Measurements from ENCODE around the gene ITIH3. TPM values are rescaled to one million over a fixed set of nuclear protein-coding genes. Genes with fewer than 3 reads are reported as not detected.
A peak's percentile ranks its signal among the peaks of the same experiment; 100 is the strongest.

The ITIH3 gene
- total RNA-seq, 1 donor from 2014 or later, result 4.5 TPM

GRCh38 chr3:52844290-52844975, 49.8 kb downstream of the ITIH3 start:
- ATAC-seq (peak in 1 of 2 donors; percentile 5), DNase-seq (no peak)

GRCh38 chr3:52845157-52845556, 50.6 kb downstream of the ITIH3 start:
- Histone ChIP-seq H3K27me3 (ENCODE audit: low read depth) (no peaks in the 10 kb centered on the region), H3K9me3 (no peaks in the 10 kb centered on the region), H3K4me1 (peaks cover 48% of the 10 kb centered on the region), H3K36me3 (peaks cover 76% of the 10 kb centered on the region), H3K4me3 (no peak overlapping the region), H3K27ac (peak overlapping the region; percentile 64)
- ATAC-seq (peak; percentile 52 to 59), DNase-seq (no peak)
- intact Hi-C loops (cut with DNase I), result no loop called here
- TF ChIP-seq CTCF (IDR thresholded peaks at IDR 0.05), result no peak

More at GRCh38 chr3:52844290-52844975, 49.8 kb downstream of the ITIH3 start:
- no peak for TF ChIP-seq CTCF (IDR thresholded peaks at IDR 0.05)
- Histone ChIP-seq H3K27ac (peak overlapping the region; percentile 64), H3K4me1 (peaks cover 48% of the 10 kb centered on the region), H3K4me3 (no peak overlapping the region), H3K9me3 (no peaks in the 10 kb centered on the region), H3K27me3 (ENCODE audit: low read depth) (no peaks in the 10 kb centered on the region), H3K36me3 (peaks cover 75% of the 10 kb centered on the region)
- intact Hi-C loops (cut with DNase I), result no loop called here

- intact Hi-C loops (cut with DNase I), result no loop called here
- DNase-seq (no peak), ATAC-seq (peak; percentile 40 to 41)
- Histone ChIP-seq H3K4me1 (peaks cover 48% of the 10 kb centered on the region), H3K27me3 (ENCODE audit: low read depth) (no peaks in the 10 kb centered on the region), H3K27ac (peak overlapping the region; percentile 64), H3K9me3 (no peaks in the 10 kb centered on the region), H3K4me3 (no peak overlapping the region), H3K36me3 (peaks cover 71% of the 10 kb centered on the region)
- TF ChIP-seq CTCF (IDR thresholded peaks at IDR 0.05), result peak; percentile 45
Measured at GRCh38 chr3:52845691-52846431, 51.3 kb downstream of the ITIH3 start.

GRCh38 chr3:52846432-52846965, 51.9 kb downstream of the ITIH3 start:
- ATAC-seq (no peak), DNase-seq (no peak)
- H3K9me3 ChIP-seq, result no peaks in the 10 kb centered on the region
- H3K36me3 ChIP-seq, result peaks cover 71% of the 10 kb centered on the region
- H3K4me1 ChIP-seq, result peaks cover 48% of the 10 kb centered on the region
- no peak overlapping the region for H3K27ac ChIP-seq
- no peak for TF ChIP-seq CTCF (IDR thresholded peaks at IDR 0.05)
- intact Hi-C loops (cut with DNase I), result no loop called here
- H3K4me3 ChIP-seq, result no peak overlapping the region
- H3K27me3 ChIP-seq (ENCODE audit: low read depth), result no peaks in the 10 kb centered on the region

GRCh38 chr3:52847241-52847640, 52.6 kb downstream of the ITIH3 start:
- DNase-seq, result no peak

More at GRCh38 chr3:52847241-52847640, 52.6 kb downstream of the ITIH3 start:
- intact Hi-C loops (cut with DNase I), result no loop called here
- no peak overlapping the region for H3K27ac ChIP-seq
- peaks cover 46% of the 10 kb centered on the region for H3K4me1 ChIP-seq
- H3K27me3 ChIP-seq (ENCODE audit: low read depth), result no peaks in the 10 kb centered on the region
- H3K9me3 ChIP-seq, result no peaks in the 10 kb centered on the region
- H3K36me3 ChIP-seq, result peaks cover 71% of the 10 kb centered on the region
- no peak for ATAC-seq
- no peak for TF ChIP-seq CTCF (IDR thresholded peaks at IDR 0.05)
- H3K4me3 ChIP-seq, result no peak overlapping the region

All from lower lobe of right lung (tissue), 2 donors.